Stimulated activated CD4-positive, alpha-beta T cell treated with anti-CD3 and anti-CD28 coated beads, Interleukin-12 subunit alpha, Interleukin-12 subunit beta, amount 100 ng/mL, for 4 hours (primary cell): ENCODE results near the gene C2CD3.
"Not testable (repeated sequence)": the region's sequence is repeated elsewhere in the genome, so short reads cannot be mapped to it uniquely, and the experiment has no call there.

Experiments used
- DNase-seq: peaks from one replicate; pipeline ENCODE4 v3.0.0-alpha.2; 2020

Gene C2CD3

GRCh38 chr11:74001822-74002286 is 168.9 kb downstream of the C2CD3 start:
- DNase-seq = no peak

GRCh38 chr11:74000307-74001133 is 170.3 kb downstream of the C2CD3 start:
- no peak for DNase-seq

- no peak for DNase-seq
Observed at GRCh38 chr11:73999581-74000306, 171.1 kb downstream of the C2CD3 start.

DNA sequence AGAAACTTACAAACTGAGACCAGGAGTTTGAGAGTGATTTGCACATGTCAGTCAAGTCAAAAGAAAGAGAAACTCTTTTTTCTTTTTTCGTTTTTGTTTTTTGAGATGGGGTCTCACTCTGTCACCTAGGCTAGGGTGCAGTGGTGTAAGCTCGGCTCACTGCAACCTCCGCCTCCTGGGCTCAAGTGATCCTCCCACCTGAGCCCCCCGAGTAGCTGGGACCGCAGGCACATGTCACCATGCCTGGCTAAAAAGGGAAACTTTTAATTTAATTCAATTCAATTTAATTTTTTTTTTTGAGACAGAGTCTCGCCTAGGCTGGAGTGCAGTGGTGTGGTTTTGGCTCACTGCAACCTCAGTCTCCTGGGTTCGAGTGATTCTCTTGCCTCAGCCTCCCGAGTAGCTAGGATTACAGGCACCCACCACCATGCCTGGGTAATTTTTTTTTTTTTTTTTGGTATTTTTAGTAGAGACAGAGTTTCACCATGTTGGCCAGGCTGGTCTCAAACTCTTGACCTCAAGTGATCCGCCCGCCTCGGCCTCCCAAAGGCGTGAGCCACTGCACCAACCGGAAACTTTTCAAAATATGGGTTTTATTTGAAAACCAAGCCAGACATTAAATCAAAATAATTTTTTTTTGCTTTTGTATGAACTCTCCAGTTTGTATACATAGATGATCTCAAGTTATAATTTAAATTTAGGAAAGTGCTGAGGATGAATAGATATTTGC is 171.8 kb downstream of the C2CD3 start:
- DNase-seq = no peak

GRCh38 chr11:73997120-73997770 is 173.6 kb downstream of the C2CD3 start:
- no peak for DNase-seq

DNA sequence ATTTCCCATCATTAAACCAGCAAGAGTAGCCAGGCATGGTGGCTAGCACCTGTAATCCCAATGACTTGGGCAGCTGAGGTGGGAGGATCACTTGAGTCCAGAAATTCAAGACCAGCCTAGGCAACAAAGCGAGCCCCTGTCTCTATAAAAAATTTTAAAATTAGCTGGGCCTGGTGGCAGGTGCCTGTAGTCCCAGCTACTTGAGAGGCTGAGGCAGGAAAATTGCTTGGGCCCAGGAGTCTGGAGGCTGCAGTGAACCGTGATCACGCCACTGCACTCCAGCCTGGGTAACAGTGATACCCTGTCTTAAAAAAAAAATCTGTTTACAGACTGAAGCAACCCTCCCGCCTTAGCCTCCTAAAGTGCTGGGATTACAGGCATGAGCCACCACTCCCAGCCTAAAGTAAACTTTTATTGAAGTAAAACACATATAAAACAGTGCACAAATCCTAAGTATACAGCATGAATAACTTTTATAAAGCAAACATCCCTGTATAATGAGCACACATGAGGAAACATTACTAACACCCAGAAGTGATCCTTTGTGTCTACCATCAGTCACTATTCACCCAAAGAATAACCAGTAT is 174.5 kb downstream of the C2CD3 start:
- DNase-seq = no peak

DNA sequence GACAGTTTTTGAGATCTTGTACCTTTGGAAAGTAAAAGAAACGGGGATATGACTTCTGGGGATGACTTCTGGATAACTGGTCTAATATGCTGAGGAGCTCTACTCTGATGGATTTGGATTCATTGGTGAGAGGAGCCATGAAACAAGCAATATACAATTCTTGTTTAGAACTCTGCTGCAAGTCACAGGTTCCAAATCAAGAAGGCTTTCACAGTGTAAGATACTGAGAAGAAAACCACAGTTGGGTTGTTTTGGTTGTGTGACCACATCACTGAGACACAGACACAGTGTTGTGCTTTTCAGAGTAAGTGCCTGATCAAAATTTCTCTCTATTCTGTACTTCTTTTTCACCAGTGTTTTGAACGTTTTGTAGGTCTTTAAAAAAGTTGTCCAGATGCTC is 175.1 kb downstream of the C2CD3 start:
- no peak for DNase-seq

- DNase-seq = no peak
Observed at GRCh38 chr11:73995247-73995646, 175.6 kb downstream of the C2CD3 start.

DNA sequence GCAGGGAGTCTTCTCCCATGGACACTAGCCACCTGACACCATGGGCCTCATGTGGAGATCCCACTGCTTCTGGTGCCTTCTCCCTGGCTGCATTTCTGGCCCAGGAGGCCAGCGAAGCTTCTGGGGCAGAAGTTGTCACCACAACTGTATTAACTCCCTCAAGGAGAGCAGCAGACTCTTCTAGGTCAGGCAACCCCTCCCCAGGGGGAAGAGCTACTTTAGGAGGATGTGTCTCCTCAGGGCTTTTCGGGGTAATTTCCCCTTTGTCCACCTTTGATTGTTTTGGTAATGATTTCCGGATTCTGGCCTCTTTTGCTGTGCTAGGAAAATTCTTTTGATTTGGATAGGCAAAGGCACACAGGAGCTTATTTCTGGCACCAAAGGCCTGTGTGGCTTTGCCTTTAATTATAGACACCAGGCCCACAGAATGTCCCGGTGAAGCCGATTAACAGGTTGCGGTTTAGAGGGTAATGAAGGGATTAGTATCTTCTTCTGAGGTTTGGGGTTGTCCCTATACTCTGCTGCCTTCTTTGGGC is 179.3 kb downstream of the C2CD3 start:
- no peak for DNase-seq

GRCh38 chr11:73990730-73991129 is 180.1 kb downstream of the C2CD3 start:
- no peak for DNase-seq

- no peak for DNase-seq
Observed at GRCh38 chr11:73989156-73989555, 181.6 kb downstream of the C2CD3 start.

- no peak for DNase-seq
Observed at GRCh38 chr11:73988227-73988626, 182.6 kb downstream of the C2CD3 start.

DNA sequence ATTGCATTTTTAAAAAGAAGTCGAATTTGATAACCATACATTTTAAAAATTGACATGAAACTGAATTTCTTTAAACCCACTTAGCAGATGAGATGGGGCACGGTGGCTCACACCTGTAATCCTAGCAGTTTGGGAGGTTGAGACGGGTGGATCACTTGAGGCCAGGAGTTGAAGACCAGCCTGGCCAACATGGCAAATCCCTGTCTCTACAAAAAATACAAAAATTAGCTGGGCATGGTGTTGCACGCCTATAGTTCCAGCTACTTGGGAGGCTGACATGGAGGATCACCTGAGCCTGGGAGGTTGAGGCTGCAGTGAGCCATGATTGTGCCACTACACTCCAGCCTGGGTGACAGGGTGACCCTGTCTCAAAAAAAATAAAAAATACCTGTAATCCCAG is 185.1 kb downstream of the C2CD3 start:
- not testable (repeated sequence) for DNase-seq

DNA sequence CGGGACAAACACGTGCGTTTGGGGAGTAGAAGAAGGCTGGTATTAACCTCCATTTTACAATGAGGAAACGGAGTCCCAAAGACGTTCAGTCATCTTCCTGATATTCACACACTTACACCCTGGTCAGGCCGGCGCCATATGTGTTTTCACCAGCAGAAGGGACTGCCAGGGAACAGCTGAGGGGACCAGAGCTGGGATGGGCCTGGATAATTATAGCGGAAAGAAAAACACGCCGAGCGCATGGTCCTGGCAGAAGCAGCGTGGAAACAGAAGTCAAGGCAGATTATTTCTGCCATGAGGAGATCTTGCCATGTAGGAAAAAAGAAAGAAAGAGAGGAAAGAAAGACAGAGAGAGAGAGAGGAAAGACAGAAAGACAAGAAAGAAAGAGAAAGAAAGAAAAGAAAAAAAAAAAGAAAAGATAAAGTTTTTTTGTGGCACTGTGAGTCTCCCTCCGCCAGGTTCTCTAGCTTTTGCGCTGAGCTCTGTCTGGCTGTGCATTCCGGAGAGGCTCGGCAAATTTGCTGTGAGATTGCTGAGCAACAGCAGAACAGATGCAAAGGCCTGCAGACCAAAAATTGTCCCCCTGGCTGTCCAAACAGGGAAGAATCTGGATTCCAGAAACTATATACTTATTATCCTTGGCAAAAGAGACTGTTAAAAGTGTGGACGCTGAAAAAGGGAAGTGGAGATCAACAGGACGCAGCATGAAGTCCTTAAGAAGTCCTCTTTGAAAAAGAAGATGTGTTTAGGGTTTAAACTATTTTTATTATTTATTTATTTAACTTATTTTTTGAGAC is 186.9 kb downstream of the C2CD3 start:
- no peak for DNase-seq

- peak; percentile 90 for DNase-seq
Observed at GRCh38 chr11:73982990-73983740, 187.6 kb downstream of the C2CD3 start.

DNA sequence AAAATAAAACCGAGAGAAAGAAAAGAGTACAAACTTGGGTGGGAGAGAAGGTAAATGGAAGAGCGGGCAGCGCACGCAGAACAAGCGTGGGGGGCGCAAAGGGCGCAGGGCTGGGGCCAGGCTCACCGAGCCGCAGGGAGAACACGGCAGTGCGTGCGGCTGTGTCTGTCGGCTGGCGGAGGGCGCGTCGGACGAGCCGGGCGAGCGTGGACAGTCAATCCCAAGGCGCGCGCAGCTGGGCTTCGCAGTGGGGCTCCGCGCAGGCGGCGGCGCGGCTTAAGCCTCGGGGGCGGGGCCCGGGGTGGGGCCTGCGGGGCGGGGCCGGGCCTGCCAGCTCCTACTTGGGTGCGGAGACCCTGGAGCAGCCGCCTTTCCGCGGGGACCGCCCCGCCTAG is 188.2 kb downstream of the C2CD3 start, which contains the start of gene UCP2:
Gene UCP2, minus strand, starts transcription at position 249 of the 395 bp plus-strand sequence. CDS start 4,465 bp downstream, outside the sequence.
- DNase-seq = peak; percentile 82

- no peak for DNase-seq
Observed at GRCh38 chr11:73981051-73981805, 189.6 kb downstream of the C2CD3 start.

DNA sequence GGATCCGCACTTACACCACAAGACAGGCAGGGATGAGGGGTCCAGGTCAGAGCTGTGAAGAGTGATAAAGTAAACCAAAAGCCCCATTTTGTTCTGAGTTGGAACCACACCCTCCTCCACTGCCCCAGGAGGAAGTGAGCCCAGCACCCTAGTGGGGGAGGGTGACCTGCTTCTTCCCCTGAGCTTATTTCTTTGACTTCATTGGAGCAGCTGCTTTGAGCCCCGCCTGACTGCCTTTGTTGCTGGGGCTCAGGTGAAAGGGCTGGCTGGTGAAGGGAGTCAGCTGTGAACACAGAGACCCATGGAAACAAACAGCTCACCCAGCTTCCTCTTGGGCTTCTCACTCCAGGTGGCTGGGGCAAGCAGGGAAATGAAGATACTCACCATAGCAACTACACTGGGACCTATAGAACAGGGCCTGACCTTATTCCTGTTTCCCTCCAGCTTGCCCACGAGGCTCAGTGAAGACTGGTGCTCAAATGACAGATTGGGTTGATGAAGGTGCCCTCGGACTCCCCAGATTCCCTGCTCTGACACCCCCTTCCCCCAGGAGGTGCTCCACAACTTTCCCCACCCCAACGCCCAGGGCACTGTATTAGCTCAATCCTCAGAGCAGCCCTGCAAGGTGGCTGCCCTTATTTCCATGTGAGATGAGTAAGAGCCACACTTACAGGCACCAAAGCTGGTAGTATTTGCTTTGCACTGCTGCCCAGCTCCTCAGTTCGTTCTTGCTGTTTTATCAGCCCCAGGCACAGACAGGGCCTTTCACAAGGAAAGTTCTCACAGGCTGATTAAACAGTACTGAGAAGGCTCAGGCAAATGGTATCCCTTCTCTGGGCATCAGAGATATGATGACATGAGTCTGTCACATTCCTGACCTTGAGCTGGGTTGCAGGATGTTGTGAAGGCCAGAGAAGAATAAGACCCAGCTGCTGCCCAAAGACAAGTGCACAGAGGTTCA is 190.5 kb downstream of the C2CD3 start:
- peak; percentile 47 for DNase-seq
